Endothelial cell of umbilical vein (primary cell): ENCODE measurements around the gene RAPGEF3. TPM values are rescaled to one million over a fixed set of nuclear protein-coding genes. Genes with fewer than 3 reads are reported as not detected.

Source experiments
- BruUV-seq: library from RNA; stranded (reverse); fragments of 400-500 nt; replicated peaks from 2 replicates; lab custom pipeline; 2021; lab: Mats Ljungman, UMichigan
- CTCF ChIA-PET: fragments of 300-600, 350-600 bp; sonication (Branson Sonifier 250); formaldehyde crosslinking; loops from one replicate; lab custom pipeline; 2021; ENCODE audit warnings: antibody characterized with exemption, inconsistent platforms; lab: Charles Lee
- POLR2A ChIA-PET: fragments of 300-600, 350-600 bp; sonication (Branson Sonifier 250); formaldehyde crosslinking; loops from one replicate; lab custom pipeline; 2021; ENCODE audit warnings: antibody characterized with exemption, inconsistent platforms; lab: Charles Lee
- DNase-seq: peaks from one replicate; pipeline ENCODE4 v3.0.0-alpha.2; 2011; ENCODE audit warnings: low read depth, low spot score
- FAIRE-seq: peaks from 2 replicates; lab custom pipeline; 2011; peaks lifted over from hg19 to GRCh38; lab: Jason Lieb, UNC
- H2AFZ ChIP-seq: 2 replicates; pipeline ENCODE4 v1.6.0; 2012; ENCODE audit warnings: low read depth, low read length, control low read depth, inconsistent platforms
- H3K27ac ChIP-seq: 2 replicates; pipeline ENCODE4 v1.5.1; 2011; ENCODE audit warnings: low read depth, mild to moderate bottlenecking, control low read depth, low read length, moderate library complexity; ENCODE audit not compliant: insufficient read depth
- H3K27me3 ChIP-seq, 2 experiments: 2 replicates each; pipeline versions ENCODE4 v1.6.0 to v1.6.1; 2011; ENCODE audit warnings: low read length in 2 of 2, mixed read lengths in 1 of 2; ENCODE audit not compliant: control insufficient read depth in 2 of 2, insufficient read depth in 2 of 2
- H3K36me3 ChIP-seq, 2 experiments: 2 replicates in 1 of 2; 3 replicates in 1 of 2; pipeline ENCODE4 v1.5.1; 2011; ENCODE audit warnings: low read length in 2 of 2, mild to moderate bottlenecking in 1 of 2, moderate library complexity in 1 of 2; ENCODE audit not compliant: control insufficient read depth in 2 of 2, insufficient read depth in 2 of 2; ENCODE audit errors: extremely low read depth in 1 of 2
- H3K4me1 ChIP-seq: 3 replicates; pipeline ENCODE4 v1.5.1; 2011; ENCODE audit warnings: mild to moderate bottlenecking, low read length; ENCODE audit not compliant: control insufficient read depth, insufficient read depth; ENCODE audit errors: extremely low read depth
- H3K4me2 ChIP-seq: 2 replicates; pipeline ENCODE4 v1.6.1; 2011; ENCODE audit warnings: low read length, control low read depth, mixed read lengths; ENCODE audit not compliant: insufficient read depth
- H3K4me3 ChIP-seq, 3 experiments: fragments of 200-600 bp in 1 of 3; sonication (generic), shearing (Covaris generic) in 1 of 3; replicated peaks in 1 of 3; 2 replicates each; pipeline ENCODE4 v1.5.1; 2011 to 2016; ENCODE audit warnings: control low read depth in 3 of 3, low read length in 3 of 3, mild to moderate bottlenecking in 2 of 3, inconsistent platforms in 1 of 3, low read depth in 1 of 3, moderate library complexity in 1 of 3; ENCODE audit not compliant: insufficient read depth in 1 of 3
- H3K79me2 ChIP-seq: 2 replicates; pipeline ENCODE4 v1.6.0; 2012; ENCODE audit warnings: low read length, inconsistent platforms; ENCODE audit not compliant: control insufficient read depth, insufficient read depth
- H3K9ac ChIP-seq: replicated peaks from 2 replicates; pipeline ENCODE3; 2011; ENCODE audit warnings: low read length, control low read depth; ENCODE audit not compliant: insufficient read depth; ENCODE audit errors: extremely low read depth
- H3K9me1 ChIP-seq: replicated peaks from 3 replicates; pipeline ENCODE4 v1.6.0; 2011; ENCODE audit warnings: mild to moderate bottlenecking, low read length; ENCODE audit not compliant: control insufficient read depth, insufficient read depth; ENCODE audit errors: extremely low read depth
- H3K9me3 ChIP-seq: replicated peaks from 2 replicates; pipeline ENCODE4 v1.5.1; 2012; ENCODE audit warnings: low read length, inconsistent platforms; ENCODE audit not compliant: control insufficient read depth, insufficient read depth
- H4K20me1 ChIP-seq: replicated peaks from 2 replicates; pipeline ENCODE3; 2011; ENCODE audit warnings: mild to moderate bottlenecking, low read length; ENCODE audit not compliant: control insufficient read depth, insufficient read depth; ENCODE audit errors: extremely low read depth
- EZH2 ChIP-seq: IDR thresholded peaks from 2 replicates; pipeline ENCODE4 v1.6.1; 2012; ENCODE audit warnings: borderline replicate concordance, low read depth, mild to moderate bottlenecking, moderate library complexity, low read length, inconsistent platforms; ENCODE audit not compliant: severe bottlenecking
- FOS ChIP-seq: IDR thresholded peaks from 2 replicates; pipeline ENCODE4 v1.6.1; 2011; ENCODE audit warnings: mild to moderate bottlenecking, low read length, moderate library complexity, borderline replicate concordance; ENCODE audit not compliant: insufficient read depth
- GATA2 ChIP-seq: IDR thresholded peaks from 2 replicates; pipeline ENCODE4 v1.7.0; 2011; ENCODE audit warnings: low read depth, mild to moderate bottlenecking, moderate library complexity, mixed read lengths, low read length; ENCODE audit not compliant: insufficient read length, insufficient read depth
- JUN ChIP-seq: IDR thresholded peaks from 2 replicates; pipeline ENCODE4 v1.6.1; 2011; ENCODE audit warnings: borderline replicate concordance, low read depth; ENCODE audit not compliant: insufficient read length, insufficient read depth
- MAX ChIP-seq: IDR thresholded peaks from 2 replicates; pipeline ENCODE4 v1.6.1; 2011; ENCODE audit not compliant: insufficient read depth, insufficient read length
- MYC ChIP-seq: IDR thresholded peaks from one replicate; pipeline ENCODE4 v1.6.1; 2011; ENCODE audit warnings: mild to moderate bottlenecking, low read depth, low read length
- POLR2A ChIP-seq: IDR thresholded peaks from 2 replicates; pipeline ENCODE4 v1.6.1; 2012; ENCODE audit warnings: low read depth, mild to moderate bottlenecking, control low read depth, low read length
- POLR2AphosphoS5 ChIP-seq: IDR thresholded peaks from 2 replicates; pipeline ENCODE4 v1.6.1; 2012; ENCODE audit warnings: low read depth, mild to moderate bottlenecking, control low read depth, low read length, moderate library complexity; ENCODE audit not compliant: insufficient read depth
- dilution Hi-C: fragments of 300-500 bp; cut with MboI; formaldehyde crosslinking; loops from one replicate; pipeline ENCODE4 v1.15.0; 2019; ENCODE audit warnings: low sequenced_read_pairs; ENCODE audit not compliant: extremely low pct_ligation_motif_present
- intact Hi-C: fragments of 100-400 bp; cut with micrococcal nuclease; formaldehyde crosslinking; loops from one replicate; pipeline ENCODE4 v1.10.0; 2022
- polyA plus RNA-seq, 4 experiments: library from polyadenylated mRNA; depleted of rRNA in 3 of 4; stranded (reverse) in 3 of 4; unstranded in 1 of 4; fragments of >200 nt; gene quantifications; 2 replicates each; pipeline versions ENCODE4 v1.2.1 to v1.2.3, GENCODE V29; 2011 to 2012; ENCODE audit warnings: missing spikeins in 1 of 4
- total RNA-seq: library from RNA; stranded (reverse); gene quantifications from 2 replicates; pipeline ENCODE4 v1.2.3, GENCODE V29; 2021
- TF ChIP-seq, protein P1 (sequence below), 2 donors: IDR thresholded peaks; 1 replicate in 1 of 2; 2 replicates in 1 of 2; pipeline ENCODE4 v1.5.1; 2011; ENCODE audit warnings: low read length in 2 of 2, mild to moderate bottlenecking in 2 of 2, moderate library complexity in 2 of 2, control low read depth in 1 of 2, inconsistent platforms in 1 of 2, low read depth in 1 of 2; ENCODE audit not compliant: insufficient read depth in 1 of 2; ENCODE audit errors: extremely low read depth in 1 of 2

The RAPGEF3 gene
- total and polyA plus RNA-seq, 2 donors (not counting 3 experiments of a cell fraction or from before 2014, with no cell fraction given) = 34.5 to 55.1 TPM

GRCh38 chr12:47763481-47764346 is 5.0 kb upstream of the RAPGEF3 start:
- DNase-seq (no peak), FAIRE-seq (no peak)
- CTCF ChIA-PET = interaction anchor here (1.1 to 2.2 kb wide), 4 partner anchors 19 to 74 kb away, joined by 4 to 15 read pairs (median 6); no protein-coding TSS in a partner anchor
- TF ChIP-seq POLR2AphosphoS5 (no peak), EZH2 (no peak), GATA2 (no peak), MAX (no peak), POLR2A (no peak), JUN (no peak), MYC (no peak), FOS (no peak)
- TF ChIP-seq, protein P1, sequence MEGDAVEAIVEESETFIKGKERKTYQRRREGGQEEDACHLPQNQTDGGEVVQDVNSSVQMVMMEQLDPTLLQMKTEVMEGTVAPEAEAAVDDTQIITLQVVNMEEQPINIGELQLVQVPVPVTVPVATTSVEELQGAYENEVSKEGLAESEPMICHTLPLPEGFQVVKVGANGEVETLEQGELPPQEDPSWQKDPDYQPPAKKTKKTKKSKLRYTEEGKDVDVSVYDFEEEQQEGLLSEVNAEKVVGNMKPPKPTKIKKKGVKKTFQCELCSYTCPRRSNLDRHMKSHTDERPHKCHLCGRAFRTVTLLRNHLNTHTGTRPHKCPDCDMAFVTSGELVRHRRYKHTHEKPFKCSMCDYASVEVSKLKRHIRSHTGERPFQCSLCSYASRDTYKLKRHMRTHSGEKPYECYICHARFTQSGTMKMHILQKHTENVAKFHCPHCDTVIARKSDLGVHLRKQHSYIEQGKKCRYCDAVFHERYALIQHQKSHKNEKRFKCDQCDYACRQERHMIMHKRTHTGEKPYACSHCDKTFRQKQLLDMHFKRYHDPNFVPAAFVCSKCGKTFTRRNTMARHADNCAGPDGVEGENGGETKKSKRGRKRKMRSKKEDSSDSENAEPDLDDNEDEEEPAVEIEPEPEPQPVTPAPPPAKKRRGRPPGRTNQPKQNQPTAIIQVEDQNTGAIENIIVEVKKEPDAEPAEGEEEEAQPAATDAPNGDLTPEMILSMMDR (IDR thresholded peaks at IDR 0.05; ENCODE audit: extremely low read depth in 1 of 2, insufficient read depth in 1 of 2, low read depth in 1 of 2, low read length in 2 of 2) = no peak
- H3K9me3 ChIP-seq = no peaks in the 10 kb centered on the region
- H3K4me3 ChIP-seq = no peak overlapping the region
- H3K27me3 ChIP-seq = no peaks in the 10 kb centered on the region
- peaks cover 18% of the 10 kb centered on the region for H3K4me1 ChIP-seq
- no peak overlapping the region for H2AFZ ChIP-seq
- intact Hi-C loops (no loop called here), dilution Hi-C loops (no loop called here)
- POLR2A ChIA-PET = no interaction called here
- no peak overlapping the region for H3K9ac ChIP-seq
- H3K27ac ChIP-seq = no peak overlapping the region
- no peaks in the 10 kb centered on the region for H3K36me3 ChIP-seq
- no TSS peak for BruUV-seq
- no peaks in the 10 kb centered on the region for H3K9me1 ChIP-seq
- no peaks in the 10 kb centered on the region for H3K79me2 ChIP-seq
- H4K20me1 ChIP-seq = no peaks in the 10 kb centered on the region
- H3K4me2 ChIP-seq = no peak overlapping the region
